ENCODE measurements around the gene AKAP5. TPM values are rescaled to one million over a fixed set of nuclear protein-coding genes. Genes with fewer than 3 reads are reported as not detected.

The AKAP5 gene
- polyA plus RNA-seq, 1 of the 3 experiments (the other 2 are of a cell fraction), result 0.28 TPM

- TF ChIP-seq REST (IDR thresholded peaks at IDR 0.05; ENCODE audit: low read depth, low read length), result no peak
- no peak for TF ChIP-seq PBX3 (IDR thresholded peaks at IDR 0.05)
- no peak for TF ChIP-seq FOXJ3 (CRISPR knock-in tag; IDR thresholded peaks at IDR 0.05)
- no peak for TF ChIP-seq POLR2AphosphoS5 (IDR thresholded peaks at IDR 0.05; ENCODE audit: low read depth, low read length)
Measured at GRCh38 chr14:64510825-64511671, 45.7 kb downstream of the AKAP5 start (continued).

GRCh38 chr14:64513271-64513670 is 48.0 kb downstream of the AKAP5 start:
- POLR2A ChIA-PET, result no interaction called here
- Histone ChIP-seq H3K27ac (ENCODE audit: low read depth in 2 of 2, low read length in 1 of 2) (no peak overlapping the region), H3K4me2 (no peak overlapping the region), H3K79me2 (ENCODE audit: insufficient read depth) (peaks cover 99% of the 10 kb centered on the region), H3K4me3 (ENCODE audit: low read depth in 2 of 2, low read length in 1 of 2) (no peak overlapping the region), H3K9me3 (no peaks in the 10 kb centered on the region), H3K36me3 (replicated peaks in 1 of 2; ENCODE audit: control insufficient read depth in 1 of 2, insufficient read depth in 2 of 2, low read length in 1 of 2) (peaks cover 5 to 13% of the 10 kb centered on the region in 2 experiments), H4K20me1 (ENCODE audit: insufficient read depth) (peaks cover 90% of the 10 kb centered on the region), H2AFZ (ENCODE audit: low read depth) (no peak overlapping the region), H3K4me1 (ENCODE audit: control insufficient read depth in 1 of 2, insufficient read depth in 2 of 2, low read depth in 1 of 2, low read length in 1 of 2) (peaks cover 0 to 12% of the 10 kb centered on the region in 2 experiments; a peak in 2 of 4 replicates), H3F3A (replicated peaks; ENCODE audit: insufficient read depth) (peaks cover 5% of the 10 kb centered on the region), H3K9ac (no peak overlapping the region), H3K9me2 (no peaks in the 10 kb centered on the region), H3K27me3 (ENCODE audit: insufficient read depth) (no peaks in the 10 kb centered on the region)
- WGBS (ENCODE audit: low lambda C conversion rate), result 90% methylated on average over 2 of the region's 2 CpGs
- CTCF ChIA-PET, result interaction anchor here (0.9 kb wide), 1 partner anchor 50 kb away, joined by 3 read pairs; no protein-coding TSS in a partner anchor
- TF ChIP-seq RAD21 (IDR thresholded peaks at IDR 0.05; ENCODE audit: low read length), result no peak
- no peak for TF ChIP-seq GABPA (IDR thresholded peaks at IDR 0.05; ENCODE audit: low read depth)
- no peak for TF ChIP-seq TEAD4 (IDR thresholded peaks at IDR 0.05; ENCODE audit: borderline replicate concordance, insufficient read depth)
- no peak for TF ChIP-seq EZH2phosphoT487 (IDR thresholded peaks at IDR 0.05; ENCODE audit: borderline replicate concordance, low read depth)
- TF ChIP-seq POLR2AphosphoS5 (IDR thresholded peaks at IDR 0.05; ENCODE audit: low read depth, low read length), result no peak
- TF ChIP-seq EP300 (IDR thresholded peaks at IDR 0.05; ENCODE audit: borderline replicate concordance in 1 of 2, low read depth in 1 of 2, low read length in 1 of 2), result no peak
- no peak for TF ChIP-seq MEF2A (IDR thresholded peaks at IDR 0.05; ENCODE audit: borderline replicate concordance, low read depth)
- no peak for DNase-seq
